MV-4-11 (cell line): ENCODE data around the gene SYT8.
A peak's percentile ranks its signal among the peaks of the same experiment; 100 is the strongest.

Experiments used
- DNase-seq: peaks from one replicate; lab custom pipeline; 2025; lab: John Stamatoyannopoulos, UW

The SYT8 gene

DNA sequence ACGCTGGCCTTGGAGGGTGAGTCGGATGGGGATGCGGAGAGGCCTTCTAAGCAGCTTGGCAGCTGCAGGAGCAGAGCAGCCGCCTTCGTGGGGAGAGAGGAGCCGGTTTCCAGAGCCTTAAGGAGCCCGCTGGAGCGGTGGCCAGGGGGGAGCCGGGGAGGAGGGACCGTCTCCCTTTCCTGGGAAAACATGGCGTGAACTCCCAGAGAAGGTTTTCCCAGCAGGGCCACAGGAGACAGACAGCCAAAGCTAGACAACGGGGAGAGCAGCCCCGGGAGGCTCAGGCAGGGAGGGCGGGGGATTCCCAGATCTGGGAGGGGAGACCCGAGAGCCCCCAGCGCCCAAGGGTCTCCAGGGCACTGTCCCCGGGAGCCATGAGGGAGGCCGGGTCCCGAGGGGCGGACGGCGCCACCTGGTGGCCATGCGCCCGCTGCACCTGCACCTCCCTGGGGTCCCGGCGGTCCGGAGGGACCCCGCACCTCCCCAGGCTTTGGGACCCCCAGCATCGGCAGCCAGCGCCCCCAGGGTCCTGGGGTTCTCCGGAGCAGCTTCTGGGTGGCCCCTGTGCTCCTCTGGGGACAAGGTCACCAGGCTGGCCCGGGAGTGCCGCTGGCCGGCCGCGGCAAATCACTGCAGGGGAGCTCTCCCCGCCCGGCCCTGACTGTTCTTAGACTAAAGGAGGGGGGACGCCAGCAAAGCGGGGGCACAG, 2.4 kb upstream of the SYT8 start:
- DNase-seq, result no peak

DNA sequence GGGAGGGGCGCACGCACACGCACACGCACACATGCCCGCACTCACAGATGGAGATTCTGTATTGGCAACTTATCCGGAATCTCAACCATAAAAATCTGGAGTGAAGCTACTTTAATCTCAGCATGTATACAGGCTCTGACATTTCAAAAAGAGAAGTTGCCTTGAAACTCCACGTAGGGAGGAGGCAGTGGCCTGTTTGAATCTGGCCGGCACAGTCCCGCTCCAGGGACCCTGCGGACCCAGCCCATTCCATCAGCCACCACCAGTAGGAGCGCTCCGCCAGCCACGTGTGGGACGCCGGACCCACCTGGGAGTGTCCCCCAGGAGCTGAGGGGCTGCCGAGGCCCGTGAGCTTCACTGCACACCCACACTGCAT, 1.9 kb upstream of the SYT8 start:
- DNase-seq, result peak; percentile 13

DNA sequence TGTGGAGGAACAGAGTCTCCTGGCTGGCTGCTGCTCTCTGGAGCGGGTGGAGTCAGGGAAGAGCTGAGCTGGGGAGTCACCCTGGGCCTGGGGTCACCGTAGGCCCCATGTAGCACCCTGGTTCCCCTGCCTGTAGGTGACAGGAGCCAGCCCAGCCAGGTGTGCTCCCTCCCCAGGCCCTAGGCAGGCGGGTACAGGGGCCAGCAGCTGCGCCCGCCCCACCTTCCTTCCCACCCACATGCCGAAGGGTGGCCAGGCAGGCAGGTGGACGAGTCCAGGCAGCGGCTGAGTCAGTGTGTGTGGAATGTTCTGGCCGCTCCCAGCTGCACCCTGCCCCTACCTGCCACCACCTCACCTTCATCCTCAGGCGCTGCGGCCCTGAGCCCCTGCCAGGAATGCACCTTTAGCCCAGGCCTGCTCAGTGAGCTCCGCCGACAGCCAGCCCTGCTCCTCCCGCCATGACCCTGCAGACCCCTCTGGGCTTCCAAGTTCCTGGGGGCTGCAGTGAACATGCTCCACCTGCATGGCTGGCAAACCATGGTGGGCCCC, 654 bp upstream of the SYT8 start:
- no peak for DNase-seq

DNA sequence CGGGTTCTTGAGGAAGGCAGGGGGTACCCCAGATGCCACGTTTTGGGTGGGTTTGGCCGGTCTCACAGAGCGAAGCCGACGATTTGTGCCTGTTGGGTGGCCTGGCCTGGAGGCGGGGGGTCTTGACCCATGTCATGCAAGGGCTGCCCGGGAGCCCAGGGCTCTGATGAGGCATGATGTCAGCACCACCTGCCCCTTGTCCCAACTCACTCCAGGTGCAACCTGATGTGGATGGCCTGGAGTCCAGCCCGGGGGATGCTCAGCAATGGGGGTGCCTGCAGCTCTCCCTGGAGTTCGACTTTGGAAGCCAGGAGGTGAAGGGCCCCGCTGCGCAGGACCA, 851 bp downstream of the SYT8 start:
- DNase-seq, result no peak

DNA sequence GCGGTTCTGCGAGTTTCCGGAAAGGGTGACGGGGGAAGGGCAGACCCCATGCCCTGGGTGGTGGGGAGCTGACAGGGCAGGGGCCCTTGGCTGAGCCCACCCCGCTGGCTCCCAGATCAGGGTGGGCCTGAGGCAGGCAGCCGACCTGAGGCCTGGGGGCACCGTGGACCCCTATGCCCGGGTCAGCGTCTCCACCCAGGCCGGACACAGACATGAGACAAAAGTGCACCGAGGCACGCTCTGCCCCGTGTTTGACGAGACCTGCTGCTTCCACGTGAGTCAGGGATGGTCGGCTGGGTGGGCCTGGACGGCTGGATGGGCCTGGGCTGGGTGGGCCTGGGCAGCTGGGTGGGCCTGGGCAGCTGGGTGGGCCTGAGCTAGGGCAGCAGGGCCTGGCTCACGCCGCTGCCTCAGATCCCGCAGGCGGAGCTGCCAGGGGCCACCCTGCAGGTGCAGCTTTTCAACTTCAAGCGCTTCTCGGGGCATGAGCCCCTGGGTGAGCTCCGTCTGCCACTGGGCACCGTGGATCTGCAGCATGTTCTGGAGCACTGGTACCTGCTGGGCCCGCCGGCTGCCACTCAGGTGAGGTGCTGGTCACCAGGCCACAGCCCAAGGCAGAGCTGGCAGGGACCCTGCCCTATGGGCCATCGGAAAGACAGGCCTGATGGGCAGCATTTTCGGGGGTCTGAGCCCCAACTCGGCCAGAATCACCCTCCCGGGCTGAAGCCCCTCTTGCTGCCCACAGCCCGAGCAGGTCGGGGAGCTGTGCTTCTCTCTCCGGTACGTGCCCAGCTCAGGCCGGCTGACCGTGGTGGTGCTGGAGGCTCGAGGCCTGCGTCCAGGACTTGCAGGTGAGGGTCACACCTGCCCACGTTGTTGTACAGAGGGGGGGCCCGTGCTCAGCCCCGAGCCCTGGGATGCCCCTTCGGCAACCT, 1.5 kb downstream of the SYT8 start:
- no peak for DNase-seq

DNA sequence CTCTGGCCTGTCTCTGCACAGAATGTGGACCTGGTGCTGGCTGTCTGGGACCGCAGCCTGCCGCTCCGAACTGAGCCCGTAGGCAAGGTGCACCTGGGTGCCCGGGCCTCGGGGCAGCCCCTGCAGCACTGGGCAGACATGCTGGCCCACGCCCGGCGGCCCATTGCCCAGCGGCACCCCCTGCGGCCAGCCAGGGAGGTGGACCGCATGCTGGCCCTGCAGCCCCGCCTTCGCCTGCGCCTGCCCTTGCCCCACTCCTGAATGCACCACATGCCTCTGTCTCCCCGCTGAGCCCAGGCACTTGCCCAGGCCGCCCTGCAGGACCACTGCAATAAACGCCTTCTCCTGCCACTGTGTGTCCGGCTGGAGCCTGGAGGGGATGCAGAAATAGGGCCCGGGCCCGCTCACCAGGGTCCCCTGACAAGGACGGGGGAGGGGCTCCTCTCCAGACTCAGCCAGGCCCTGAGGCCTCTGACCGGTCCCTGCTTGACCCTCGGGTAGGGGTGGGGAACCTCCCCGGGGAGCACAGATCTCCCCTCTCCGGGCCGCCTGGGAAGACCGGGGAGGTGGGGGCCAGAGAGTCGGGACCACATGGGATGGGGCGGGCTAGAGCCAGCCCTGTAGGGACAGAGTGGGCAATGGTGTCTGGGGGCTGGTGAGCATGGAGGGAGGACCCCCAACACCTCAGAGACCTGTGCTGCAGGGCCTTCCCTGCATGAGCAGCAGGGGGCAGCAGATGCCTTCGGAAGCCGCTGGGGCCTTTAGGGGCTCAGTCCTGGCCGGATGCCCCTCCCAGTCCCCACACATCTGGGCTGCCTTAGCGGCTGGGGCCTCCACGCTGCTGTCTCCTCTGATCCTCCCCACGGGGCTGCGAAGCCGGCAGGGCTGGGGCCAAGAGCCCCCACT, 2.6 kb downstream of the SYT8 start:
- DNase-seq, result peak; percentile 76

DNA sequence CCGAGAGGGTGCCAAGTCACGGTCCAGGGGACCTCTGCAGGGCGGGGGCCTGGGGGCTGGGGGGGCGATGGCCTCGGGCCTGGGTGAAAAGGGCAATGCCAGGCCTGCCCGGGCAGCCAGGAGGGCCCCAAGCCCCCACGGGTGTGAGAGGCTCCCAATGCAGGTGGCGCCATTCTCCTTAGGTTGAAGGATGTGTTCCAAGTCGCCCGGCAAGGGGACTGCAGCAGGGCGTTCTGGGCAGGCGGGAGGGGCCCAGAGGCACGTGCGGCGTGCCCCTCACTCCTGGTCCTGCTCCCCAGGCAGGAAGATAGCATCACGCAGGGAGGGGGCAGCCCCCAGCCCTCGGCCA, 3.3 kb downstream of the SYT8 start:
- peak; percentile 37 for DNase-seq

DNA sequence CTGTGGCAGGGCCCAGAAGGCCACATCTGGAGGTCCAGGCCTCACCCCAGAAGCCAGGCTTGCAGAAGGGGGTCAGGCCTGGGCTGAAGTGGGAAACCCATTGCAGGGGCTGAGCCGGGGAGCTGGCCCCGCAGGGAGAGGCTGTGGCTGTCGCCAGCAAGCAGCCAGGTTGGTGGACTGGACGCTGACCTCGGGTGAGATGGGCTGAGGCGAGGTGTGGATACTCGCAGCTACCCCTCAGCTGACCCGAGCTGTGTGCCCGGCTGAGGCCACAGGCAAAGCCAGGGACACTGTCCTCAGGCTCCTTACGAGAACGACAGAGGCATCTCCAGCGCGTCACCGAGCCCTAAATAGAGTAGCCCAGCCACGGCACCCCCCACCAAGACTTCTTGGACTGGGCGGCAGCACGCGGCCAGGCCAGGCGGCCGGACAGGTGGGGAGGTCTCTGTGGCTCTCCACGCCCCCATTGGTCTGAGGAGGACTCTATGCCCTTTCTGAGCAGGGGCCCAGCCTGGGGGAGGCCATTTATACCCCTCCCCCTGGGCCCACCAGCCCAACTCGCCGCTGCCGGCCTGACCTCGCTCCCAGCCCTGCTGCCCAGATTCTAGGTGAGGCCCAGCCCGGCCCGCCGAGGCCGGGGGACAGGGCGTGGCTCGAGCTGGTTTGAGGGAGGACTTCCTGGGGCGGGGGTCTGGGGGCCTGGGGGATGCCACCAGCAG, 3.8 kb downstream of the SYT8 start, which contains the start of gene TNNI2:
TNNI2 (plus strand) TSS at position 556 of the 719 bp plus-strand sequence. CDS start 716 bp downstream, outside the sequence.
- DNase-seq, result no peak

DNA sequence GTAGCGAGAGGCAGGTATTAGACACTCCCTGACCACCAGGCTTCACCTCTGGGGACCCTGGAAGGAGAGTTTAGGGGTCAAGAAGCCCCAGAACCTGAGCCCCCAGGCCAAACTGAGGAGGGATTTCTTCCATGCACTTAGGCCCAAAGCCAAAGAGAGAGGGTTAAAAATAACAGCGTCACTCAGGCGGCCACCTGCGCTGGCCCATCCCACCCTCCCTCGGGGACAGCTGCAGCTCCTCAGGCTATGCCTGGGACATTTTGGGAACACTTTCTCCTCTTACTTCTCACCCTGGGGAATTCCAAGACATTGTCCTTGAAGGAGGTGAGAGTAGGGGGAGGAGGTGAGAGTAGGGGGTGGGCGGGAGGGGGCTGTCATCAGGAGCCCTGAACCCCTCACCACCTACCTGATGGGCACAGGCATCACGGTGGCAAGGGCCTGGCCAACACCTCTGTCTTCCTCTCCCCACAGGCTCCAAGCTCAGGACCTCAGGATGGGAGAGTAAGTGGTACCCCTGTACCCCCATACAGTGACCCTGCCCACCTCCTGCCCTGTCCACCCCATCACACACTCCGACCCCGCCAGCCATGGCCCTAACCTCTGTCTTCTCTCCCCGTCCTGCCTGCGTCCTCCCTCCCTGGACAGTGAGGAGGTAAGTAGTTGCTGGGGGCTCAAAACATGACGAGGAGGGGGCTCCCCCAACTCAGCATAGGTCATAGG, 4.6 kb downstream of the SYT8 start:
- DNase-seq, result no peak

DNA sequence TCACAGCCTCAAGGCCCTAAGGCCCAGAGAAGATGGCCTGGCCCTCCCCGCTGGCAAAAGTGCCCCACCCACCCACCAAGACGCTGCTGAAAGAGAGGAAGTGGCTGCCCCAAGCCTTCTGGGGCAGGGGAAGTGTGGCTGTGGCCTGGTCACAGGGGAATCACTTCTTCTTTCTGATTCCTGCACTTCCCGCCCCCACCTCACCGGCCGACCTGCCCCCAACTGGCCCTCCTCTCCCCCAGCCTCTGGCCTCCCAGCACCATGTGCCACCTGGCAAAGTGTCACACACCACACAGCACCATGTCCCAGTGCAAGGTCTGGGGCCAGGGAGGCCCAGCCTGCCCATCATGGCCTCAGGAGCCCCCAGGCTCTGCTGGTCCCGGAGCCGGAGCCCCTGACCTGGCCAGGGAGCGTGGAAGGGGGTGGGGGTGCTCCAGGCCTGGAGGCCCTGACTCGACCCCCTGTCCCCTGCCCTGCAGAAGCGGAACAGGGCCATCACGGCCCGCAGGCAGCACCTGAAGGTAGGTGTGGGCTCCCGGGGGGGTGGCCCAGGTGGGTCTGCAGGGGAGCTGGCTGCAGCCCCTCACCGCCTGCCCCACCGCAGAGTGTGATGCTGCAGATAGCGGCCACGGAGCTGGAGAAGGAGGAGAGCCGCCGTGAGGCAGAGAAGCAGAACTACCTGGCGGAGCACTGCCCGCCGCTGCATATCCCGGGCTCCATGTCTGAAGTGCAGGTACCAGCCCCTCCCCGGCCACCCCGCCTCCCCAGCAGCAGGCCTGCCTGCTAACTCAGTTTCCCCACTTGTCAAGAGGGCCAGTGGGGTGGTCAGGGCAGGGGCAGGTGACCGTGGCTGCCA, 5.4 kb downstream of the SYT8 start:
- peak; percentile 94 for DNase-seq

DNA sequence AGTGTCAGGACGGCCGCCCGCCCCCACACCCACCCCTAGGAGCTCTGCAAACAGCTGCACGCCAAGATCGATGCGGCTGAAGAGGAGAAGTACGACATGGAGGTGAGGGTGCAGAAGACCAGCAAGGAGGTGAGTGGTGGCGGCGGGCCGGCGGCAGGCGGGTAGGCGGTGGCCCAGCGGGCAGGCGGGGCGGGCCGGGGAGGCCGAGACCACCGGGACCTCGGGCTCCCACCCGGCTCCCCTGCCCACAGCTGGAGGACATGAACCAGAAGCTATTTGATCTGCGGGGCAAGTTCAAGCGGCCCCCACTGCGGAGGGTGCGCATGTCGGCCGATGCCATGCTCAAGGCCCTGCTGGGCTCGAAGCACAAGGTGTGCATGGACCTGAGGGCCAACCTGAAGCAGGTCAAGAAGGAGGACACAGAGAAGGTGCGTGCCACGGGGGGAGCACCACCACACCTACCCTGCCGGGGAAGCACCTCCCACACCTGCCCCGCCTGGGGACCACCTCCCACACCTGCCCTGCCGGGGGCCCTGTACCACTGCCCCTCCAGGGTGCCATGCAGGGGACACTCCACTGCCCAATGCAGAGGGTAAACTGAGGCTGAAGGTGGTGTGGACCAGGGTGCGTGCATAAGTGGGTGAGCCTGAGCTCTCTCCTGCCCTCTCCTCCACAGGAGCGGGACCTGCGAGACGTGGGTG, 6.1 kb downstream of the SYT8 start:
- no peak for DNase-seq

DNA sequence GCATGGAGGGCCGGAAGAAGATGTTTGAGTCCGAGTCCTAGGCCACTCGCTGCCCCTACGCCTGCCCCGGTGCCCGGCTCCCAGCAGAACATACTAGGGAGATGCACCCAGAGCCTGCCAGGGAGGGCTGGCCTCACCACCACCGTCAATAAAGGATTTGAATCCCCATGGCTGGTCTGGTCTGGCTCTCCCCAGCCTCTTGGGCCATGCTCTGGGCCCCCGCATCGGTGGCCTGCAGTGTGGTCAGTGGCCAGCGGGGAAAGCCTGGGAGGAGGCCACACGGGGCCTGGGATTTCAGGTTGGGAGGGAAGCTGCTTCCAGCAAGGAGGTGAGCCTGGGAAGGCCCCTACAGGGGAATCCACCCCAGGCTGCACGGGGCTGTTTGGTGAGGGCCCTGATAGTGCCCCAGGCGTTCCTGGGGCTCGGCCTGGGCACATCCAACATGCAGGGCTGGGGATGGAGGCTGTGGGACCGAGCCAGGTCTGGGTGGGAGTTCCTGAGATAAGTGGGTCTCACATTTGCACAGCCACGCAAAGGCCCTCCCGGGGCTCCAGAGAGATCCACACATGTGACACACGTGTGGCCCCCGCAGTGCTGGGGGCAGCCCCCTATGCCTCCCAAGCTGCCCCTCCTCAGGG, 6.8 kb downstream of the SYT8 start:
- DNase-seq, result no peak

DNA sequence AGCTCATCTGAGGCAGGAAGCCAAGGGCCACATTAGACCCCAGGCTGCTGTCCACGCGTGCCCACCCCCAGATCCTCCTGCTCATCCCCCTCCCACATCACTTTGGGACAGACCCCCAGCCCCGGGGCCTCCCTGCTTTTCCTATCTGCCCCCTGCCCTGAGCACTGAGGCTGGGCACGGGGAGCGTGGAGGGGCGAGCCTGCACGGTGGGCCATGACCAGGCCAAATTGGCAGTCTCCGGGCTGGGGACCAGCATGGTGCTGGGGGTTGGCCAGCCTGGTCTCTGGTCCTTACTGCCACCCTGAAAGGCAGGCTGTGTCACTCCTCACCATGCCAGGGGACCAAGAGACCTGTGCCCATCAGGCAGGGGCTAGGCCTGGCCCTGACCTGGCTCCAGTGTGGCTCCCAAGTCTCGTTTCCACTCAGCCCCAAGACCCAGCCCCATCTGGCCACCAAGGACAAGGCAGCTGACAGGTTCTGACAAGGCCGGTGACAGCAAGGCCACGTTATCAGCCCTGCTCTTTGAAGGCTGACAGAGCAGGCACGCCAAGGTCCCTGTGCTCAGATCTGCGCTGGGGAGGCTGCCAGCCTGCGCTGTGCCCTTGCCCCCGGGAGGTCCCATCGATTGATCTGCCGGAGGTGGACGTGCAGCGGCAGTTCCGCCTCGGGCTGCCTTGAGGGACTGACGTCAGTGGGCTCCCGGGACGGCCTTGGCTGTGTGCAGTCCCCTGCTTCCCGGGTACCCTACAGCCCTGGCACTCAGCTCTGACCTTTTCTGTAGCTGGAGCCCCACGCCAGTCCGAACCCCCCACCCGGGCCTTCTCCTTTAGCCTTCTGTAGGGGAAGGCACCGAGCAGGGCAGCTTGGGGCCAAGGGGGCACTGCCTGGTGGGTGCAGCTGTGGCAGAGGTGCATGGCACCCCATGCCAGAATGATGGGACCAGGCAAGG, 7.6 kb downstream of the SYT8 start:
- DNase-seq, result no peak

DNA sequence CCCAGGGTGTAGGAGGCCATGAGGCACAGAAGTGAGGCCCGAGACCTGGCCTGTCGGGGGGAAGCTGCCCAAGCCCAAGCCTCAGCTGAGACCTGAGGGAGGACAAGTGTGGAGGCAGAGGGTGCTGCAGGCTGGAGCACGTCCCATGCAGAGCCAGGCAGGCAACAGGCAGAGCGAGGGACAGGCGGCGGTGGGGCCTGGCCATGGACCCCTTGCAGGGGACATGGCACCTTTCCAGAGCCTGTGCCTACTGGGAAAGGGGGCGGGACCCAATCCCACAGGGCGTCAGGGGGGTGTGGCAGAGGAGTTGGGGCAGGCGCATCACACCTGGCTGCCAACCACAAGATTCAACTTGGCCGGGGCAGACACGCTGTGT, 8.3 kb downstream of the SYT8 start:
- DNase-seq, result no peak

DNA sequence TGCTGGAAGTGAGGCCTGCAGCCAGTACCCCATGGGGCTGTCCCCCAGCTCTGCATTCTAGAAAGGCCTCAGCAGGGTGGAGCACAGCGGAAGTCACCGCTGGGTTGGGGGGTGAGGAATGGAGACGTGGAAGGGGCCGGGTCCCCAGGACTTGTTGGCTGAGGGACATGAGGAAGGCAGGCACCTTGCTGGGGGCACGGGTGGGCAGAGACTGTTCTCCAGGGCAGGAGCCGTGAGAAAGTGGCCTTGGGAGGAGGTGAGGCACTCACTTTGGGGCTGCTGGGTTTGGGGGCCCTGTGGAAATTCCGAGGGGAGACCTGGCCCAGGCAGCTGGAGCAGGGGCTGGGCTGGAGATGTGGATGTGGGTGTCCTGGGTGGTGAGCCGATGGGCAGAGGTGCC, 9.0 kb downstream of the SYT8 start:
- DNase-seq, result no peak

DNA sequence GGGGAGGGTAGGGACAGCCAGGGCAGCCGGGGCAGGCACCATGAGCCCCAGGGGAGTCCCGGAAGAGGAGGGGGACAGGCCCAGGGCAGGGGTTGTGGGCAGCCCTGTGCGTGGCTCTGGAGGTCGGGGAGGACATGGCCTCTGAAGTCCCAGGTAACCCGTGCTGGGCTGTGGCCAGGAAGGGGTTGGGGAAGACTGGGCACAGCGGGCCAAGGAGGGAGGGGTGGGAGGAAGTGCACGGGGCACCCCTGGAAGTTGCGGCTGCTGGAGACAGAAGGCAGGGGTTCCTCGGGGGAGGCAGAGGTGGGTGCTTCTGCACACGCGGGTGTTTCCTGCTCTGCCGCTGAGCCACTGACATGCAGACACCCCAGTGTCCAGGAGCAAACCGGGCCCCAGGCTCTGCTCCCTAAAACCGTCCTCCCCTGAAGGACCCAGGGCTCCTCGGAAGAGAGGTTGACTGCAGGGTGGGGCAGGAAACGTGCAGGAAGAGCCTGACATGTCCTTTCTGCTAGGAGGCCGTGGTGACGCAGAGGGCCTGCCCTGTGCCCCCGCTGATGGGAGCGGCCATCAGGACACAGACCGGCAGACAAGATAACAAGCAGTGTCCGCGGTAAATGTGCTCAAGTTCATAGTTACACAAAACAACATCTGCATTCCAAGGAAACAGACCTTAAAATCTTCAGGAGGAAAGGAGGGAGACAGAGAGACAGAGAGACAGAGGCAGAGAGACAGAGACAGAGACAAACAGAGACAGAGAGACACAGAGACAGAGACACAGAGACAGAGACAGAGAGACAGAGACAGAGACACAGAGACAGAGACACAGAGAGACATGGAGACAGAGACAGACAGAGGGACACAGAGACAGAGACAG, 9.7 kb downstream of the SYT8 start:
- DNase-seq, result no peak

DNA sequence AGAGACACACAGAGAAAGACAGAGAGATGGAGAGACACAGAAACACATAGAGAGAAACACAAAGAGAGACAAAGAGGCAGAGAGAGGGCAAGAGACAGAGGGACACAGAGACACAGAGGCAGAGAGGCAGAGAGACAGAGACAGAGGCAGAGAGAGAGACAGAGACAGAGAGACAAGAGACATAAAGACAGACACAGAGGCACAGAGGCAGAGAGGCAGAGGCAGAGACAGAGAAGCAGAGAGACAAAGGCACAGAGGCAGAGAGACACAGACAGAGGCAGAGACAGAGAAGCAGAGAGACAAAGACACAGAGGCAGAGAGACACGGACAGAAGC, 10.3 kb downstream of the SYT8 start:
- DNase-seq, result no peak
